Measurements from ENCODE around the gene FUS.
A peak's percentile ranks its signal among the peaks of the same experiment; 100 is the strongest.
"Not testable (repeated sequence)": the region's sequence is repeated elsewhere in the genome, so short reads cannot be mapped to it uniquely, and the experiment has no call there.

The FUS gene

GRCh38 chr16:31198207-31198882 lies 18.4 kb downstream of the FUS start:
- H3K9me3 Mint-ChIP-seq: no peaks in the 10 kb centered on the region
- peaks cover 70% of the 10 kb centered on the region for H3K4me1 Mint-ChIP-seq (ENCODE audit: low read depth)
- peaks cover 70% of the 10 kb centered on the region for H3K36me3 Mint-ChIP-seq (ENCODE audit: low read depth)
- H3K4me3 Mint-ChIP-seq: no peak overlapping the region
- DNase-seq: no peak
- no peaks in the 10 kb centered on the region for H3K27me3 Mint-ChIP-seq
- peak overlapping the region; percentile 48 for H3K27ac Mint-ChIP-seq

GRCh38 chr16:31199430-31200041 lies 19.6 kb downstream of the FUS start:
- H3K36me3 Mint-ChIP-seq (ENCODE audit: low read depth): peaks cover 58% of the 10 kb centered on the region
- H3K27me3 Mint-ChIP-seq: no peaks in the 10 kb centered on the region
- H3K9me3 Mint-ChIP-seq: no peaks in the 10 kb centered on the region
- H3K4me1 Mint-ChIP-seq (ENCODE audit: low read depth): peaks cover 67% of the 10 kb centered on the region
- DNase-seq: no peak
- peak overlapping the region; percentile 56 for H3K27ac Mint-ChIP-seq
- H3K4me3 Mint-ChIP-seq: no peak overlapping the region

- not testable (repeated sequence) for H3K9me3 Mint-ChIP-seq, DNase-seq, H3K27me3 Mint-ChIP-seq
- Mint-ChIP-seq H3K27ac (peak overlapping the region; percentile 56), H3K4me3 (peak overlapping the region; percentile 3), H3K36me3 (ENCODE audit: low read depth) (peaks cover 52% of the 10 kb centered on the region), H3K4me1 (ENCODE audit: low read depth) (peaks cover 62% of the 10 kb centered on the region)
These were observed 20.2 kb downstream of the FUS start for GRCh38 chr16:31200111-31200510.

- no peaks in the 10 kb centered on the region for H3K9me3 Mint-ChIP-seq
- H3K4me3 Mint-ChIP-seq: peak overlapping the region; percentile 78
- H3K27me3 Mint-ChIP-seq: no peaks in the 10 kb centered on the region
- DNase-seq: no peak
- peaks cover 44% of the 10 kb centered on the region for H3K36me3 Mint-ChIP-seq (ENCODE audit: low read depth)
- H3K4me1 Mint-ChIP-seq (ENCODE audit: low read depth): peaks cover 60% of the 10 kb centered on the region
- H3K27ac Mint-ChIP-seq: peak overlapping the region; percentile 82
These were observed 21.1 kb downstream of the FUS start for GRCh38 chr16:31200821-31201568.

GRCh38 chr16:31201582-31202413 lies 21.9 kb downstream of the FUS start:
- Mint-ChIP-seq H3K27ac (peak overlapping the region; percentile 82), H3K4me3 (peak overlapping the region; percentile 78), H3K36me3 (ENCODE audit: low read depth) (peaks cover 36% of the 10 kb centered on the region), H3K9me3 (no peaks in the 10 kb centered on the region), H3K4me1 (ENCODE audit: low read depth) (peaks cover 54% of the 10 kb centered on the region), H3K27me3 (no peaks in the 10 kb centered on the region)
- DNase-seq: peak; percentile 64

GRCh38 chr16:31202414-31203375 lies 22.8 kb downstream of the FUS start, which contains the start of gene PYCARD:
TSS of gene PYCARD (minus strand) at chr16:31202760. CDS start at chr16:31202690, 70 bp downstream.
- H3K9me3 Mint-ChIP-seq: no peaks in the 10 kb centered on the region
- H3K27me3 Mint-ChIP-seq: no peaks in the 10 kb centered on the region
- DNase-seq: peak; percentile 64
- peak within 1 kb of the TSS; percentile 82 for H3K27ac Mint-ChIP-seq
- H3K4me3 Mint-ChIP-seq: peak within 1 kb of the TSS; percentile 78
- peaks cover 28% of the 10 kb centered on the region for H3K36me3 Mint-ChIP-seq (ENCODE audit: low read depth)
- H3K4me1 Mint-ChIP-seq (ENCODE audit: low read depth): peaks cover 53% of the 10 kb centered on the region

- H3K9me3 Mint-ChIP-seq: no peaks in the 10 kb centered on the region
- H3K27ac Mint-ChIP-seq: peak overlapping the region; percentile 59
- peaks cover 30% of the 10 kb centered on the region for H3K4me1 Mint-ChIP-seq (ENCODE audit: low read depth)
- H3K4me3 Mint-ChIP-seq: no peak overlapping the region
- no peaks in the 10 kb centered on the region for H3K27me3 Mint-ChIP-seq
- peaks cover 6% of the 10 kb centered on the region for H3K36me3 Mint-ChIP-seq (ENCODE audit: low read depth)
- no peak for DNase-seq
These were observed 25.1 kb downstream of the FUS start for GRCh38 chr16:31204871-31205666.

GRCh38 chr16:31206776-31207175 lies 26.8 kb downstream of the FUS start:
- Mint-ChIP-seq H3K27ac (no peak overlapping the region), H3K4me3 (no peak overlapping the region), H3K4me1 (ENCODE audit: low read depth) (peaks cover 18% of the 10 kb centered on the region), H3K9me3 (no peaks in the 10 kb centered on the region), H3K36me3 (ENCODE audit: low read depth) (no peaks in the 10 kb centered on the region), H3K27me3 (no peaks in the 10 kb centered on the region)
- no peak for DNase-seq

GRCh38 chr16:31213342-31213741 lies 33.4 kb downstream of the FUS start:
- Mint-ChIP-seq H3K27me3 (peaks cover 50% of the 10 kb centered on the region), H3K9me3 (no peaks in the 10 kb centered on the region), H3K27ac (no peak overlapping the region), H3K36me3 (ENCODE audit: low read depth) (no peaks in the 10 kb centered on the region), H3K4me1 (ENCODE audit: low read depth) (peaks cover 22% of the 10 kb centered on the region), H3K4me3 (no peak overlapping the region)
- DNase-seq: no peak

- Mint-ChIP-seq H3K9me3 (no peaks in the 10 kb centered on the region), H3K36me3 (ENCODE audit: low read depth) (no peaks in the 10 kb centered on the region), H3K4me3 (peak within 1 kb of the TSS; percentile 63), H3K27me3 (peaks cover 56% of the 10 kb centered on the region), H3K27ac (no peak within 1 kb of the TSS), H3K4me1 (ENCODE audit: low read depth) (peaks cover 22% of the 10 kb centered on the region)
- DNase-seq: no peak
These were observed 34.2 kb downstream of the FUS start, which contains the start of gene TRIM72 for GRCh38 chr16:31213877-31214707. TSS of gene TRIM72 (plus strand) at chr16:31214119. CDS start at chr16:31214739, 620 bp downstream.

- no peak overlapping the region for H3K27ac Mint-ChIP-seq
- H3K27me3 Mint-ChIP-seq: peaks cover 60% of the 10 kb centered on the region
- H3K9me3 Mint-ChIP-seq: no peaks in the 10 kb centered on the region
- peak overlapping the region; percentile 63 for H3K4me3 Mint-ChIP-seq
- DNase-seq: no peak
- H3K4me1 Mint-ChIP-seq (ENCODE audit: low read depth): peaks cover 22% of the 10 kb centered on the region
- no peaks in the 10 kb centered on the region for H3K36me3 Mint-ChIP-seq (ENCODE audit: low read depth)
These were observed 34.9 kb downstream of the FUS start for GRCh38 chr16:31214708-31215286.
